ENCODE results near the gene ROBO1. TPM values are rescaled to one million over a fixed set of nuclear protein-coding genes. Genes with fewer than 3 reads are reported as not detected.

ROBO1 gene
- total and polyA plus RNA-seq, 2 experiments from 2014 or later: 18.8 to 31.9 TPM

DNA sequence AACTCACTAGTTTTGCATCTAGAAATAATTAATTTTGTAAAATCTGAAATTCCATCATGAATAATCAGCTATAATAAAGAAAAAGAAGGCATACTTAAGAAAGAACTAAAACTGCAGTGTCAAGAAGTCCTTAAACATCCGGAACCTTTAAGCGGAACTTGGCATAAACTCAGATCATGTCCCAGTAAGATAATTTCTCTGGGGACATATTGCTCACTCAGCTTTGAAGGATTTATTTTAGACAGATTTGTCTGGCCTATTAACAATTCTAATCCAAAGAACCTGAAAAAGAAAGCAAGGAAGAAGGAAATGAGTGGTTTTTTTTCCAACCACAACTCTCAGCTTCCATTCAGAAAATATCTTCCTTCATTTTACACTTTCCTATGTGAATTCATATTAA, 850.3 kb downstream of the ROBO1 start:
- Histone ChIP-seq H2AFZ (no peak overlapping the region), H3F3A (ENCODE audit: insufficient read depth) (peaks cover 25% of the 10 kb centered on the region), H4K20me1 (ENCODE audit: insufficient read depth) (no peaks in the 10 kb centered on the region), H3K27ac (no peak overlapping the region), H3K9me2 (ENCODE audit: insufficient read depth) (no peaks in the 10 kb centered on the region), H3K4me3 (no peak overlapping the region), H3K36me3 (ENCODE audit: low read depth) (no peaks in the 10 kb centered on the region), H3K9ac (no peak overlapping the region), H3K4me1 (ENCODE audit: insufficient read depth) (peaks cover 21% of the 10 kb centered on the region), H3K9me3 (ENCODE audit: low read depth) (no peaks in the 10 kb centered on the region), H3K4me2 (ENCODE audit: unreplicated experiment) (no peak overlapping the region), H3K27me3 (replicated peaks; ENCODE audit: insufficient read depth) (no peaks in the 10 kb centered on the region), H3K79me2 (ENCODE audit: insufficient read depth) (peaks cover 9% of the 10 kb centered on the region)
- DNase-seq: no peak
- WGBS, 2 experiments (ENCODE audit: low coverage in 1 of 2, low lambda C conversion rate in 2 of 2, missing lambda C conversion rate in 2 of 2): 95 to 99% methylated on average over 2 of the region's 2 CpGs
- TF ChIP-seq EZH2phosphoT487 (IDR thresholded peaks at IDR 0.05; ENCODE audit: insufficient read depth, low read depth) (no peak), EZH2 (IDR thresholded peaks at IDR 0.05; ENCODE audit: insufficient read depth, poor library complexity, severe bottlenecking) (no peak)
- in situ Hi-C loops (cut with MboI): no loop called here

DNA sequence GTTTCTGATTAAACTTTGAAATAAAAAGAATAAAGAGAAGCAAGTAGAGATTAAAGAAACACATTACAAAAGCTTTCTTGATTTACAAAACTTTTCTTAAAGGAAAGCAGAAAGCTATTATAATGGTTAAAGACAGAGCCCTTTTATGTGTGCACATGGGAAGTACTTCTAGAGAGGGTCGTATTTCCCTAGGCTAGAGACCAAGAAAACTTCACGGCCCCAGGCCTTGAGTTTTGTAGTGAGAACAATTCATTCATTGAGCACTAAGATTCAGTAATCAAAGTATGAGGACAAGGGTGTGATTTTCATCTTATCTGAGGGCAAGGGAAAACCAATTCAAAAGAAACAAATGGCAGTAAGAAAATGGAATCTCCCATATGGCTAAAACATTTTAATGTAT, 854.1 kb downstream of the ROBO1 start:
- H3F3A ChIP-seq (ENCODE audit: insufficient read depth): peaks cover 13% of the 10 kb centered on the region
- in situ Hi-C loops (cut with MboI): no loop called here
- TF ChIP-seq EZH2phosphoT487 (IDR thresholded peaks at IDR 0.05; ENCODE audit: insufficient read depth, low read depth): no peak
- TF ChIP-seq EZH2 (IDR thresholded peaks at IDR 0.05; ENCODE audit: insufficient read depth, poor library complexity, severe bottlenecking): no peak
- H3K79me2 ChIP-seq (ENCODE audit: insufficient read depth): peaks cover 5% of the 10 kb centered on the region; the same call in 1 of the 2 replicates
- H3K27me3 ChIP-seq (replicated peaks; ENCODE audit: insufficient read depth): no peaks in the 10 kb centered on the region
- peaks cover 11% of the 10 kb centered on the region for H3K4me1 ChIP-seq (ENCODE audit: insufficient read depth)
- no peak for DNase-seq
- H3K9me3 ChIP-seq (ENCODE audit: low read depth): no peaks in the 10 kb centered on the region
- no peak overlapping the region for H2AFZ ChIP-seq
- H3K4me3 ChIP-seq: no peak overlapping the region
- no peak overlapping the region for H3K9ac ChIP-seq
- no peaks in the 10 kb centered on the region for H3K36me3 ChIP-seq (ENCODE audit: low read depth)
- no peaks in the 10 kb centered on the region for H3K9me2 ChIP-seq (ENCODE audit: insufficient read depth)
- H3K4me2 ChIP-seq (ENCODE audit: unreplicated experiment): no peak overlapping the region
- 78 to 87% methylated on average over 2 of the region's 2 CpGs for WGBS, 2 experiments (ENCODE audit: low coverage in 1 of 2, low lambda C conversion rate in 2 of 2, missing lambda C conversion rate in 2 of 2)
- no peak overlapping the region for H3K27ac ChIP-seq
- no peaks in the 10 kb centered on the region for H4K20me1 ChIP-seq (ENCODE audit: insufficient read depth)

DNA sequence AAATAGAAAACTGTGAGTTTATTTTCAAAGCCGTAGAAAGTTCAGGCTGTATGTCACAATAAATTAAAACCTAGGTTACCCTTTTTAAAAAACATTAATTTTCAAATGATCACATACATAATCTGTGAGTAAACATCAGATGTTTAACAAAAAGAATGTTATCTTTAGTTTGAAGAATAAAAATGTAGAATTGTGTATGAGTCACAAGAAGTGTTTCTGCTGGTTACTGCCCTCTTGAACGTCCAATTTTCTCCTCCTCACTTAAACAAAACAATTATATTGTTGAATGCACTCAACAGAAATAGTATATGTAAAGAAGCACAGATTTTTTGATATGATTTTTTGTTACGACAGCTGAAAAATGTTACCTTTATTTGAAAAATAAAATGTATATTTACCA, 855.1 kb downstream of the ROBO1 start:
- Histone ChIP-seq H3K9me3 (ENCODE audit: low read depth) (no peaks in the 10 kb centered on the region), H3K4me3 (no peak overlapping the region), H3K4me1 (ENCODE audit: insufficient read depth) (peaks cover 2% of the 10 kb centered on the region; the same call in 1 of the 2 replicates), H3K4me2 (ENCODE audit: unreplicated experiment) (no peak overlapping the region), H3F3A (ENCODE audit: insufficient read depth) (0 out of 2 replicates have a peak, but pooled peaks cover 3% of the 10 kb centered on the region), H3K27ac (no peak overlapping the region), H3K27me3 (replicated peaks; ENCODE audit: insufficient read depth) (no peaks in the 10 kb centered on the region), H3K9ac (no peak overlapping the region), H3K9me2 (ENCODE audit: insufficient read depth) (no peaks in the 10 kb centered on the region), H2AFZ (no peak overlapping the region), H3K36me3 (ENCODE audit: low read depth) (no peaks in the 10 kb centered on the region), H3K79me2 (ENCODE audit: insufficient read depth) (peaks cover 4% of the 10 kb centered on the region; the same call in 1 of the 2 replicates), H4K20me1 (ENCODE audit: insufficient read depth) (no peaks in the 10 kb centered on the region)
- in situ Hi-C loops (cut with MboI): no loop called here
- no peak for DNase-seq
- TF ChIP-seq EZH2 (IDR thresholded peaks at IDR 0.05; ENCODE audit: insufficient read depth, poor library complexity, severe bottlenecking): no peak
- no peak for TF ChIP-seq EZH2phosphoT487 (IDR thresholded peaks at IDR 0.05; ENCODE audit: insufficient read depth, low read depth)
- WGBS, 2 experiments (ENCODE audit: low coverage in 1 of 2, low lambda C conversion rate in 2 of 2, missing lambda C conversion rate in 2 of 2): 93 to 100% methylated on average over 3 of the region's 3 CpGs

DNA sequence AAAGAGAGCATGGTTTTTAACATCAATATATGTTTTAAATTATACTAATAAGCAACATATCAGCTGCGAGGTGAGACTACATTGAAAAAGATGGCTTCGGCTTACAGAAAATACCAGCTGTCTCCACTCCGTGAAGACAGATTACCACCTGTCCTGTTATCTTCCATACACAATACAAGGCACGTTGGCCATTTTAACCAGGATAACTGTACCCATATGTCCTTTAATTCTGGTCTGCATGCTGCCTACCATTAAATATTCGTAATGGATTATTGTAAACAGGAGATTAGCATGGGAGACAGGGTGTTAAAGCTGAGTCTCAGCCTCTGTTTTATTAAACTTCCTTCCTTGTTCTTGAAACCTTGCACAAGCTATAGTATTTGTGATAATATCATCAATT, 855.5 kb downstream of the ROBO1 start:
- no peaks in the 10 kb centered on the region for H3F3A ChIP-seq (ENCODE audit: insufficient read depth)
- WGBS, 2 experiments (ENCODE audit: low coverage in 1 of 2, low lambda C conversion rate in 2 of 2, missing lambda C conversion rate in 2 of 2): 88 to 91% methylated on average over 5 of the region's 5 CpGs
- H3K27ac ChIP-seq: no peak overlapping the region
- H3K9me2 ChIP-seq (ENCODE audit: insufficient read depth): no peaks in the 10 kb centered on the region
- H3K27me3 ChIP-seq (replicated peaks; ENCODE audit: insufficient read depth): no peaks in the 10 kb centered on the region
- no peaks in the 10 kb centered on the region for H3K9me3 ChIP-seq (ENCODE audit: low read depth)
- no peak overlapping the region for H2AFZ ChIP-seq
- H3K4me3 ChIP-seq: no peak overlapping the region
- no peaks in the 10 kb centered on the region; the same call in 1 of the 2 replicates for H3K79me2 ChIP-seq (ENCODE audit: insufficient read depth)
- in situ Hi-C loops (cut with MboI): no loop called here
- no peak overlapping the region for H3K4me2 ChIP-seq (ENCODE audit: unreplicated experiment)
- no peak for TF ChIP-seq EZH2 (IDR thresholded peaks at IDR 0.05; ENCODE audit: insufficient read depth, poor library complexity, severe bottlenecking)
- H3K36me3 ChIP-seq (ENCODE audit: low read depth): no peaks in the 10 kb centered on the region
- H3K9ac ChIP-seq: no peak overlapping the region
- no peak for DNase-seq
- no peaks in the 10 kb centered on the region for H3K4me1 ChIP-seq (ENCODE audit: insufficient read depth)
- H4K20me1 ChIP-seq (ENCODE audit: insufficient read depth): no peaks in the 10 kb centered on the region

DNA sequence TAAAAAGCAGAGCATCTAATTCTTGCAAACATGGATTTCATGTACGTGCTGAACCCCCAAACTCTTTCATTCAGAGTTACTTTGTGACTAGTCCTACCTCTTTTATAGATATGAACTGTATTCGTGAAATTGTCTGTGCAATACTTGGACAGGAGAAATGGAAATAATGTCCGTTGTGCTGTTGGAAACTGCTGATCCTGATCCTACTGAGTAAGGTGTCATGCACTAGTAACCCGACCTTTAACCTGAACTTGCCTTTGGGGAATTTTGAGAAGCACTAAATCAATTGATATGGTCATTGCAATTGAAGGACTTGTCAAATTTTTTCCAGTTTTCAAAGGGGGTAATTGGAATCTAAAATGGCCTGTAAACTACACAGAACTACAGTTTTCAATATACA, 856.4 kb downstream of the ROBO1 start:
- H3K79me2 ChIP-seq (ENCODE audit: insufficient read depth): no peaks in the 10 kb centered on the region; the same call in 1 of the 2 replicates
- no peak overlapping the region for H2AFZ ChIP-seq
- no peak overlapping the region for H3K9ac ChIP-seq
- H4K20me1 ChIP-seq (ENCODE audit: insufficient read depth): no peaks in the 10 kb centered on the region
- H3K9me3 ChIP-seq (ENCODE audit: low read depth): no peaks in the 10 kb centered on the region
- TF ChIP-seq EZH2phosphoT487 (IDR thresholded peaks at IDR 0.05; ENCODE audit: insufficient read depth, low read depth) (no peak), EZH2 (IDR thresholded peaks at IDR 0.05; ENCODE audit: insufficient read depth, poor library complexity, severe bottlenecking) (no peak)
- in situ Hi-C loops (cut with MboI): no loop called here
- no peak for DNase-seq
- H3K4me1 ChIP-seq (ENCODE audit: insufficient read depth): no peaks in the 10 kb centered on the region
- no peaks in the 10 kb centered on the region for H3F3A ChIP-seq (ENCODE audit: insufficient read depth)
- no peak overlapping the region for H3K27ac ChIP-seq
- H3K27me3 ChIP-seq (replicated peaks; ENCODE audit: insufficient read depth): no peaks in the 10 kb centered on the region
- H3K36me3 ChIP-seq (ENCODE audit: low read depth): no peaks in the 10 kb centered on the region
- H3K4me3 ChIP-seq: no peak overlapping the region
- H3K9me2 ChIP-seq (ENCODE audit: insufficient read depth): no peaks in the 10 kb centered on the region
- H3K4me2 ChIP-seq (ENCODE audit: unreplicated experiment): no peak overlapping the region
- 90 to 97% methylated on average over 4 of the region's 4 CpGs for whole genome bisulfite sequencing, 2 experiments (ENCODE audit: low coverage in 1 of 2, low lambda C conversion rate in 2 of 2, missing lambda C conversion rate in 2 of 2)
